HG02943 (cell line): ENCODE data around the gene NXPH4.

Experiments used
- ATAC-seq: cut with Tn5 transposase; IDR thresholded peaks from one replicate; pipeline ENCODE4 v1.9.1; 2021; ENCODE audit warnings: mild to moderate bottlenecking, low read depth, moderate library complexity; ENCODE audit not compliant: unreplicated experiment

The NXPH4 gene

GRCh38 chr12:57182918-57183575 is 33.5 kb upstream of the NXPH4 start:
- ATAC-seq = peak; percentile 74

- no peak for ATAC-seq
Observed at GRCh38 chr12:57183939-57184725, 32.5 kb upstream of the NXPH4 start.

- no peak for ATAC-seq
Observed at GRCh38 chr12:57185403-57185802, 31.2 kb upstream of the NXPH4 start.

GRCh38 chr12:57185906-57186508 is 30.6 kb upstream of the NXPH4 start:
- no peak for ATAC-seq

GRCh38 chr12:57187222-57188089 is 29.1 kb upstream of the NXPH4 start:
- no peak for ATAC-seq

GRCh38 chr12:57188090-57188425 is 28.5 kb upstream of the NXPH4 start:
- no peak for ATAC-seq

GRCh38 chr12:57190037-57190436 is 26.6 kb upstream of the NXPH4 start:
- no peak for ATAC-seq

- no peak for ATAC-seq
Observed at GRCh38 chr12:57190821-57191220, 25.8 kb upstream of the NXPH4 start.

GRCh38 chr12:57191410-57191809 is 25.2 kb upstream of the NXPH4 start:
- ATAC-seq = no peak

GRCh38 chr12:57192920-57193319 is 23.7 kb upstream of the NXPH4 start:
- ATAC-seq = no peak

GRCh38 chr12:57193706-57194245 is 22.8 kb upstream of the NXPH4 start:
- ATAC-seq = no peak

GRCh38 chr12:57194253-57194652 is 22.3 kb upstream of the NXPH4 start:
- no peak for ATAC-seq

- ATAC-seq = no peak
Observed at GRCh38 chr12:57195186-57195585, 21.4 kb upstream of the NXPH4 start.

GRCh38 chr12:57195611-57196371 is 20.8 kb upstream of the NXPH4 start:
- ATAC-seq = no peak

GRCh38 chr12:57196439-57196838 is 20.2 kb upstream of the NXPH4 start:
- no peak for ATAC-seq

- no peak for ATAC-seq
Observed at GRCh38 chr12:57196956-57197355, 19.6 kb upstream of the NXPH4 start.

GRCh38 chr12:57198329-57198728 is 18.3 kb upstream of the NXPH4 start:
- no peak for ATAC-seq

- no peak for ATAC-seq
Observed at GRCh38 chr12:57199191-57199590, 17.4 kb upstream of the NXPH4 start.

- ATAC-seq = no peak
Observed at GRCh38 chr12:57200497-57200896, 16.1 kb upstream of the NXPH4 start.

GRCh38 chr12:57201219-57201618 is 15.4 kb upstream of the NXPH4 start:
- no peak for ATAC-seq
